A549 (cell line): ENCODE measurements around the gene TVP23C.

Source experiments
- BCL3 ChIP-seq: fragments of >200 bp; sonication (Bioruptor Twin); formaldehyde crosslinking; IDR thresholded peaks from 3 replicates; pipeline ENCODE4 v1.6.1; 2016
- BHLHE40 ChIP-seq: IDR thresholded peaks from 2 replicates; pipeline ENCODE4 v1.6.1; 2012; ENCODE audit warnings: low read depth, low read length, inconsistent platforms
- CBX8 ChIP-seq: fragments of 200-600 bp; sonication (generic); IDR thresholded peaks from 2 replicates; pipeline ENCODE4 v1.6.1; 2016
- CTCF ChIP-seq: fragments of >200 bp; sonication (Bioruptor Twin); formaldehyde crosslinking; IDR thresholded peaks from 3 replicates; pipeline ENCODE4 v1.5.1; 2016
- EP300 ChIP-seq, 2 experiments: fragments of >200 bp; sonication (Bioruptor Twin); formaldehyde crosslinking; IDR thresholded peaks; 2 replicates in 1 of 2; 3 replicates in 1 of 2; pipeline ENCODE4 v1.6.1; 2016 to 2017
- KDM1A ChIP-seq: fragments of 200-600 bp; sonication (generic); IDR thresholded peaks from 2 replicates; pipeline ENCODE4 v1.6.1; 2016; ENCODE audit warnings: low read depth, mild to moderate bottlenecking
- MAFK ChIP-seq: fragments of 450-650 bp; IDR thresholded peaks from 2 replicates; pipeline ENCODE4 v1.6.1; 2014; ENCODE audit not compliant: partially characterized antibody
- NFE2L2 ChIP-seq: fragments of 150-350 bp; conservative IDR thresholded peaks from 2 replicates; pipeline ENCODE4 v1.6.1; 2014; ENCODE audit warnings: low read length
- POLR2A ChIP-seq: IDR thresholded peaks from 2 replicates; pipeline ENCODE4 v1.6.1; 2012; ENCODE audit warnings: mild to moderate bottlenecking, low read length
- RAD21 ChIP-seq, 2 experiments: fragments of >200 bp in 1 of 2; sonication (Bioruptor Twin) in 1 of 2; formaldehyde crosslinking in 1 of 2; IDR thresholded peaks in 1 of 2; conservative IDR thresholded peaks in 1 of 2; 2 replicates in 1 of 2; 3 replicates in 1 of 2; pipeline ENCODE4 v1.6.1; 2012 to 2018; ENCODE audit warnings: inconsistent platforms in 1 of 2
- SREBF2 ChIP-seq: fragments of 450-650 bp; IDR thresholded peaks from 2 replicates; pipeline ENCODE4 v1.6.1; 2014; ENCODE audit warnings: mild to moderate bottlenecking, moderate library complexity

- TF ChIP-seq KDM1A: no peak
- TF ChIP-seq CTCF: no peak
- no peak for TF ChIP-seq POLR2A
- TF ChIP-seq BHLHE40: no peak
- no peak for TF ChIP-seq NFE2L2
- no peak for TF ChIP-seq CBX8
- no peak for TF ChIP-seq MAFK
- TF ChIP-seq RAD21 (conservative IDR thresholded peaks at IDR 0.05 in 1 of 2, IDR thresholded peaks at IDR 0.05 in 1 of 2): no peak
- no peak for TF ChIP-seq BCL3
- no peak for TF ChIP-seq SREBF2
- TF ChIP-seq EP300 (IDR thresholded peaks at IDR 0.05): no peak
These were observed 71.1 kb downstream of the TVP23C start for GRCh38 chr17:15492186-15492585.
